Measurements from ENCODE around the gene TEN1. TPM values are rescaled to one million over a fixed set of nuclear protein-coding genes. Genes with fewer than 3 reads are reported as not detected.
"Not testable (repeated sequence)": the region's sequence is repeated elsewhere in the genome, so short reads cannot be mapped to it uniquely, and the experiment has no call there.

Gene TEN1
- polyA plus RNA-seq, 1 donor = 9.9 TPM

DNA sequence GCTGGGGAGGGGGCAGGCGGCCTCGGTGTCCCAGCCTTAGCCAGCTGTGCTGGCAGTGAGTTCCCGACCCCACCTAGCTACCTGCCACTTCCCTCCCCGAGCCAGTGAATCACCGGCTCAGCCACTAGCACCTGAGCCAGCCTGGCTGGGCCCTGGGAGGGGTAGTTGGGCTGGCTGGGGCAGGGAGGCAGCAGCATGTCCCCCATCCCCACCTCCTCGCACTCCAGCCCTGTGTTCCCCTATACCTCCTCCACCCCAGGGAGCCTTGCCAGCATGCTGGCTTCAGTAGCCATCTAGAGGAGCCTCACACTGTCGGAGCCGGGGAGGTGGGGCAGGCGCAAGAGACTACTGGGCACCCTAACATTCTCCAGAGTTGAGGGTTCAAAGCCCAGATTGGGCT, 45.3 kb downstream of the TEN1 start:
- no peak for DNase-seq (ENCODE audit: low read depth)

DNA sequence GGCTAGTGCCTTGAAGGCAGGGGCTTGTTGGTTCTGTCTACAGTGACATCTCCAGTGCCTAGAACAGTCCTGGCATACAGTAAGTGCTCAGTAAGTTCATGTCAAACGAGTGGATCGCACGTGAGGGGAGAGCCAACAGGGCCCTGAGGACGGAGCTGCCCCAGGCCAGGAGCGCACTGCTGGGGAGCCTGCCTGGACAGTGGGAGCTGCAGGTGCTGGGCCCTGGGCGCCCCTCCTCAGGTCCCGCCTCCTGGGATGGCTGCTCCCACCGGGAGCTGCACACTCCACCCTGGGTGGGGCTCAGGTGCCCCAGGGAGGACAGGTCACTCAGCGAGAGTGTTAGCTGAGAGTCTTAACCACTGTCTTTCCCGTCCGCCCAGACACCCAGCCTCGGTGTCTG, 46.3 kb downstream of the TEN1 start:
- no peak for DNase-seq (ENCODE audit: low read depth)

DNA sequence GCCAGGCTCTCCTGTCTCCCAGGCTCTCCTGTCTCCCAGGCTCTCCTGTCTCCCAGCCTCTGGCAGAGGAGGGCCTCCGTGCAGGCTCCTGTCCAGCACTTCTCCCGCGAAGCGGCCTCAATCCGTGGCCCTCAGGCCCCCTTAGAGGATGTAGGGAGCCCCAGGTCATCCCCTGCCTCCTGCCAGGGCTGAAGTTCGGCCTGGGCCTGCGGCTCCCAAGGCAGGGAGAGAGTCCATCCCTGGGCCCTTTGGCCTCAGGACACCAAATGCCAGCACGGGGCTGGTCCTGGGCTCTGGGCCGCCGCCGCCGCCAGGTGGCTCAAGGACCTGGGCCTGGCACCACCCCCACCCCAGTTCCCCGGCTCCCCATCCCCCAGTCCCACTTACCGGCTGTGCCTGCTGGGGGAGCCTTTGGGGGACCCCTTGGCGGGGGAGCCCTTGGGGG, 47.7 kb downstream of the TEN1 start:
- DNase-seq (ENCODE audit: low read depth) = no peak

DNA sequence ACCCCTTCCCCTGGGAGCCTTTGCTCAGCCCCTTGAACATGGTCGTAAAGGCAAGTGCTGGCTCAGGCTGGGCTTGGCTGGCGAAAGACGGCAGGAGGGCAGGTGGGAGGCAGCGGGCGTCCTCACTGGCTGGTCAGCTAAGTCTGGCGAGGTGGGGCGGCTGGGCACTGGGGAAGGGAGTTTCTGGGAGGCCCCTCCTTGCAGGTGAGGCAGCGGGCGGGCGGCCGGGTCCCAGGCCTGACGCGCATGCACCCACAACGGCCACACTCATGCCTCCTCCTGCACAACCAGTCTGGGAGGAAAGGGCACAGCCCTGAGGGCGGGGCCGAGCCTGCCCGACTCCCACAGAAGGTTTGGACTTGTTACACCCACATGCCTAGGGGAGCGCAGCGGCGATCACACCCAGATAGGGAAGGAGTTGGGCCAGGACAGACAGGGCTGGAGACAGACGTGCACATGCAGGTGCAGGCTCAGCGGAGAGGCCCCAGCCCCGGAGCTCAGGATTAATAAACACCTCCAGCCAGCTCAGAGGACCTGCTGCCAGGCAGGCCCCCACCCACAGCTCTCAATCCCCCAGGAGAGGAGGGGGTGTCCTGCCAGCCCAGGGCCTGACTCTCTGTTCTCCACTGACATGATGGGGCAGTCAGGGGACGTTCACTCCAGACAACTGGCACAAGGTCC, 48.3 kb downstream of the TEN1 start, which contains the start of gene EVPL:
TSS of gene EVPL (minus strand) at position 148 of the 681 bp plus-strand sequence. CDS start at position 40, 108 bp downstream.
- no peak for DNase-seq (ENCODE audit: low read depth)

DNA sequence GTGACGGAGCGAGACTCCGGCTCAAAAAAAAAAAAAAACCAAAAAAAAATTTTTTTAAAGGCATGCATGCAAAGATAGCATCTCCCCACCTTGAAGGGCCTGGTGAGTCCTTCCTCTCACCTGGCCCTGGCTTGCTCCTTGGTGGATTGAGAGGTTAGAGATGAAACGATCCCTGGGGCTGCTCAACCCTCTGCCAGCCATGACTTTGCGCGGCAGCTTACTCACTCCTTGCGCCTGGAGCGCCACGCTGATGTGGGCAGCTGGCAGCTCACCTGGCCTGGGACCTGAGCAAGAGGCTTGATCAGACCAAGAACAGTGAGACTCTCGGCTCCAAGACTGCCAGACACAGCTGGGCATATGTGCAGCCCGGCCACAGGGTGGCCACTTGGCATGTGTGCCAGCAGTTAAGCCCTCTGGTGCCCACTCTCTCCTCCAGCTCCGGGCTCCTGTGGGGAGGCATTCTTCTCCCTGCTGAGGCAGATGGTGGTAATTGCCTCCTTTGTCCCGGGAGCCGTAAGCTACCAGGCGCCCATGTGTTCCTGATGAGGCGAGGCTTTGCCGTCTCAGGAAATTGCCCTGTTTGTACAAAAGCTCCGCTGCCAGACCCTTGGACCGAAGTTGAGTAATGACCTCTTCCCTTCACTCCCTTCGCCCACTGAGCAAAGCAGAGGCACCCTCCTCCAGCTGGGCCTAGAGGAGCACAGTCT, 53.2 kb downstream of the TEN1 start:
- DNase-seq (ENCODE audit: low read depth) = no peak

DNA sequence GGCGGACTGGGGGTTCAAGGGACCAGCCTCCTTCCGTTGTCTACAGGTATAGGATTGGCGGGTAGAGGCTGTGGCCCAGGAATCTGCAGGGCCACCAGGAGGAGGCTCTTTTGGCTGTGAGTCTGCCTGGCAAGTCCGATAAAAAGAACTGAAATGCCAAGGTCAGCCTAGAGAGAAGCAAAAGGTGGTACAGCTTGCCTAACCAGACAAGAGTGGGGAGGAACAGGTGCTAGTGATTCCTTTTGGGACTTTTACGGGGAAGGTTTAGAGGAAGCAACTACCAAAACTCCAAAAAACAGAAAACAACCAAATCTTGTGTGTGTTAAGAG, 53.7 kb downstream of the TEN1 start:
- DNase-seq (ENCODE audit: low read depth) = no peak

DNA sequence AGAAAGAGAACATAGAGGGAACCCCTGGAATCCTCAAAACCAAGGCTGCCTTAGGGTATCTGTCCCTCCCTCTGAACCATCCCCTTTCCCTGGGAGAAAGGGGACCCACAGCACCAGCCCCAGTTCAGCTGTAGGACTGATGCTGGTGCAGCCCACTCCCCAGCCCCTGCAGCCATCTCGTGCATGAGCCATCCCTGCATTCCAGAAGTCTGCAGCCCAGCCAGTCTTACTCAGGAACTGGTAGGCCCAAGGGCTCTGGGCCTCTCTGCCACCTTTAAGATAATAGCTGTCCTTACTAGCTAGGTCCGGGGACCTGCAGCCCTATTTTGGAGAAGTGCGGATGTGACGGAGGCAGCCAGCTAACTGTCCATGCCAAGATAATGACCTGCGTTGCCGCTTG, 54.1 kb downstream of the TEN1 start:
- no peak for DNase-seq (ENCODE audit: low read depth)

DNA sequence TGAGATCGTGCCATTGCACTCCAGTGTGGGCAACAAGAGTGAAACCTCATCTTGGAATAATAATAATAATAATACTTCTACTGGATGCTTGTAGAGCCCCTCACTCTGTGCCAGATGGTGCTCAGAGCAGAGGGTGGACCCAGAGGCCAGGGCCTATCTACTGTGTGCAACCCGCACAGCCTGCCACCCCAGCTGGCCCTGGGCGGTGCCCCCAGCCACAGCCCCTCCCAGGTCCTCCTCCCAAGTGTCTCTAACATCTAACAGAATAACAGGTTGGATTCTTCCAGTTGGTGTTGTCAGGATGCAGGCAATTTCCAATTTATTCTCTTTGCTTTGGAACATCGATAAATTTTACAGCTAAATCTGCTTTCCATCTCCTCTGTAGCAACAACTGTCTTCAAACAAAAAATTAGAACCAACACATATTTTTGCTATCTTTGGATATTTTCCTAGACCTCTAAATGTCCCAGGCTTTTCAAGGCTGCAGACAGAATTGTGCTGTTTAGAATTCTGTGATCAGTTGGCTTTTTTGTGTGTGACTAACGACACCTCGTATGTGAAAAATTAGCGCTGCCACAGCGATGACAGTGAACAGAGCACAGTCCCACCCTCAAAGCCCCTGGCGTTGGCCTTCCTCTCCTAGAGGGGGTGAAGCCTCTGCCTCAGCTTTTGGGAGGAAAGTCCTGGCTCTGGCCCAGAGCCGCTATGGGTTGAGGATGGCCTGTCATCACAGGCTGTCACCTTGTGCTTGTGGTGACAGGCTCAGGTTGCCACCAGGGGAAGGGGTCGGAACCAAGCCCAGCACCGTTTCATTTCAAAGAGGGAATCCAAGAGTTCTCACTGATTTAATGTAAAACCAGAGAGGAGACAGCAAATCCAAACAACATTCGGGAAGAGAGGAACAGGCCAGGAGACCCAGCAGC, 55.6 kb downstream of the TEN1 start:
- DNase-seq (ENCODE audit: low read depth) = no peak

DNA sequence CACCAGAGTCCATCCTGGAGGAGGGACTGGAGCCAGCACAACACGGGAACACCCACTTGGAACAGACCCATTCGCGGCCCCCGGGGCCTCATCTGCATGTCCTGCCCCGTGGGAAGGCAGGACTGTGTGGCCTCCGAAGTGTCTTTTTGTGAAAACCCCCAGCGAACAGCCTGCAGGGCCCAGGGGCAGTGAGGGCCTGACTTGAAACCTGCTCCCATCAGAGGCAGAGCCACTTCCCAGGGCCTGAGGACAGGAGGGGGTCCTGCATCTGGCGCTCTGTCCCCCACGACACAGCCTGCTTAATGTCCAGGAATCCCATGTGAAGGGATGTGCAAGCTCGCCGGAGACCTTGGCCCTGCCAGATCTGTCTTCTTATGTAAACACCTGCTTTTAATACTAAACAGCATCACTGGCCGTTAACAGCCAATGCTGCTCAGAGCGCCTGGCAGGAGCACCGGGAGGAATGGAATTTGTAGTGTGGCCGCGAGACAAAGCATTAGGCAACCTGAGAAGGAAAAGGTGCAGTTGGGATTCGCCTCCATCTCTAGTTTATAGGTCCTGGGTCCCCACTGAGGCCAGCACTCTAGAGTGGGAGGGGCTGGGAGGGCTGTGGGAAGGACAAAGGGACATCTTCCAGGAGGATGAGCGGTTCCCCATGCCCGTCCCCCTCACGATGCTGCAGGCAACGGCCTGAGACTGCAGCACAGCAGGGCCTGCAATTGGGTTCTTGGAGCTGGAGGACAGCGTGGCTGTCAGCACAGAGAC, 57.6 kb downstream of the TEN1 start:
- DNase-seq (ENCODE audit: low read depth) = no peak

DNA sequence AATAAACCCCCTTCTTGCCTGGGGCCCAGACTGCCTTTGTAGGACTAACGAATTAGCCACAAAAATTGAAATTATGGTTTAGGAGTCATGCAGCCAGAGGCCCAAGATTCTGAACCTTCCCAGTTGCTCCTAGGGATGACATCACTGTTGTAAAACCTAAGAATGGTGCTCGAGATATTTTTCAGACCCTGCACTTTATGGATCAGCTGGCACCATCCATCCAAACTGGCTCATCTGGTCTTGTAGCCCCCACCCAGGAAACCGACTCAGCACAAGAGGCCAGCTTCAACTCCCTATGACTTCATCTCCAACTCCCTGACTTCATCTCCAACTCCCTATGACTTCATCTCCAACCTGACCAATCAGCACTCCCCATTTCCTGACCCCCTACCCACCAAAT, 59.0 kb downstream of the TEN1 start:
- DNase-seq (ENCODE audit: low read depth) = no peak

DNA sequence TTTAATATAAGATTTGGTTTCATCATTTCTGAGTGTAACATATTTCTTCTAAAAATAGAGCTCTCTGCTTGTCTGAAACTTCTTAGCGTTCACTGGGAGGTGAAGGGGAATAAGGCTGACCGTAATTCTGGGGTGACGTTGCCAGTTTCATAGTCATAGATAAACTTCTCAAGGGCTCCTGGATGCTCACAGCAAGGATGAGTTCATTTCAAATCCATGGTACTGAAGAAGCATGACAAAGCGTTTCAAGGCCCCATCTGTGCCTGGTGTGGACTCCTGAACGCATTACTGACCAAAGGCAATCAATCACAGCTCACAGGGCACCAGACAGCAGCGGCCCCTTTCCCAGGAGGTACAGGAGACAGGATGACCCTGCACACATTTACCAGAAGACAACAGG, 60.1 kb downstream of the TEN1 start:
- no peak for DNase-seq (ENCODE audit: low read depth)

DNA sequence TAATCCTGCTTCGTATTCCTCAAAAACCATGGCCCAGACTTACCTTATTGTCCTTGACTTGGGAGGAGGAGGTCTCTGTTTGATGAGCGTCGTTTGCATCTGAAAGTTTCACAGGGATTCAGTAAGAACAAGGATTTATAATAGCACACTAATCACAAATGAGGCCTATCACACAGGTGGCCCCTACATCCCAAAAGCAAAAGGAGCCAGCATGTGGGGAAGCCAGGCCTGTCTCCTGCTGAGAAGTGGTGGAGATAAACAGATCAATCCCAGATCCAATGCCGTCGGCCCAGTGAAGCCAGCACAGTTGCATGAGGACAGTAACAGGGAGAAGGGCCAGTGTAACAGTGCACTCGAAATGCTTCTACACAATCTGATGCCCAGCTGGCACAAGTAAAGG, 61.3 kb downstream of the TEN1 start:
- no peak for DNase-seq (ENCODE audit: low read depth)

DNA sequence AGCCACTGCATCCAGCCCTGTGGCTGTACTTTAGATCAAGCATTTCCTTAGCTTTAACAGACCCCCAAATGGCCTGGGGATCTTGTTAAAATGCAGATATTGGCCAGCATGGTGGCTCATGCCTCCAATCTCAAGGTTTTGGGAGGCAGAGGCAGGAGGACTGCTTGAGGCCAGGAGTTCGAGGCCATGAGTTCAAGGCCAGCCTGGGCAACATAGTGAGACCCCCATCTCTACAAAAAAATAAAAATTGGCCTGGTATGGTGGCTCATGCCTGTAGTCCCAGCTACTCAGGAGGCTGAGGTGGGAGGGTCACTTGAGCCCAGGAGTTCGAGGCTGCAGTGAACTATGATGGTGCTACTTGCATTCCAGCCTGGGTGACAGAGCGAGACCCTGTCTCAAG, 63.8 kb downstream of the TEN1 start:
- DNase-seq (ENCODE audit: low read depth) = not testable (repeated sequence)

DNA sequence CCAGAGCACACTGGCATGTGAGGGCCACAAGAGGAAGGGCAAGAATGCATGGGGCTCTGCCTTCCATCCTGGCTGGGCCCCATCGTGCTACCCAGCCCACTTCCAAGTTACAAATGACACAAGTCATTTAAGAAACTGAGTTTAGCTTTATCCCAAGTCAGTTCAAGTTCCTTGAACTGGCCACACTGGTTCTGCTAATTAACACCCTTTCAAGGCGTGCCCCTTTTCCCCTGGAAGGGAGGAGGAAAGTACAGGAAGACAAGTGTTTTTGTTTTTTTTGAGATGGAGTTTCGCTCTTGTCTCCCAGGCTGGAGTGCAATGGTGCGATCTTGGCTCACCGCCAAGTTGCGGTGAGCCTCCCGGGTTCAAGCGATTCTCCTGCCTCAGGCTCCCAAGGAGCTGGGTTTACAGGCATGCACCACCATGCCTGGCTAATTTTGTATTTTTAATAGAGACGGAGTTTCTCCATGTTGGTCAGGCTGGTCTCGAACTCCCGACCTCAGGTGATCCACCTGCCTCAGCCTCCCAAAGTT, 65.5 kb downstream of the TEN1 start:
- not testable (repeated sequence) for DNase-seq (ENCODE audit: low read depth)

DNA sequence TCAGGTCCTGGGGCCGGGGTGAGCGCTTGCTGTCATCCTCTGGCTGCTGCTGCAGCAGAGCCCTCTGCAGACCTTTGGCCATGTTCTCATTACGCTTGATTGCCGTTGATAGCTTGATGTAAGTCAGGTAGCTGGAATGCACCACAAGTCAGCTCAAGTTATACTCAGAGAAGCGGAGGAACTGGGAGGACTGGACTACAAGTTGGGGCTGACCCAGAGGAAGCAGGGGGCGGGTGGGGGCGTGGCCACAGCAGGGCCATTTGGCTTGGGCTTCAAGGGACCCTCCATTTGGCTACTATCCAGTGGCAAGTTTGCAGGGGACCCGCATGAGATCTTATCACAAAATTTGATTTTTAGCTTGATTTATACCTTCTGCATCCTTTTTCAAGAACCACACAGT, 67.0 kb downstream of the TEN1 start:
- no peak for DNase-seq (ENCODE audit: low read depth)

DNA sequence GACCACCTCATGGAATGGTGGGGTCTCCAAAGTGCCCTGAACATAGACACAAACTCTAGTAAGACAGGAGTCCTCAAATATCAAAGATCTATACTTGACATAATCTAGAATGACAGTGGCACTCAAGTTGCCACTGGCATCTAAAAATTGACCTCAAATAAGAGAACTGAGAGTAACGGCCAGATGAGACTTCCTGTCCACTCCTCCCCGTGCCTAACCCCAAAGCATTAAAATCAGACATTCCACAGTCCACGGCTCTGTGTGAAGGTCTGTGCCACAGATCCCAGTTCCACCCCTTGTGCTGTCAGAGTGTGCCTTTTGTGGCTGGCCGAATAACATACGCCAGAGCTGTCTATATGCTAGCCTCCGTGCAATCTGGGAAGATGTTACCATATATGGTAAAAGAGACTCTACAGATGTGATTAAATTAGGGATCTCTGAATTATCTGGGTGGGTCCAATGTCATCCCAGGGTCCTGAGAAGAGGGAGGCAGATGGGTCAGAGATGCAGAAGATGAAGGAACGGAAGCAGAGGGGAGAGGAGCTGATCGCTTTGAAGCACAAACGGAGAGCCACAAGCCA, 69.1 kb downstream of the TEN1 start:
- DNase-seq (ENCODE audit: low read depth) = no peak

DNA sequence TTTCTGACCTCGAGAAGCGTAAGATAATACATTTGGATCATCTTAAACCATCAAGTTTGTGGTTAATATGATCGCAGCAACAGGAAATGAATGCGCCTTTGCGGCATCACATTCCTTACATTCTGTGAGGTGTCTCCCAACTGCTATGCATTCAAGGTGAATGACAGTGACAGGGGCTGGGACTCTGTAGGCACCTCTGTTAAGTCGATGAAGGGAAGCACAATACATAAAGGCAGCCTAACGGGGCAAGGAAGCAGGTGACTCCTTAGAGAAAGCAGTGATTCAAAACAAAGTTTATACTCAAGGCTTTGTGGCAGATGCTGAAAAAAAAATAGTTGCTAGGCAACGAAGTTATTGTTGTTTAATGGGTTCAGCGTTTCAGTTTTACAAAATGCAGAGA, 69.7 kb downstream of the TEN1 start:
- DNase-seq (ENCODE audit: low read depth) = no peak

DNA sequence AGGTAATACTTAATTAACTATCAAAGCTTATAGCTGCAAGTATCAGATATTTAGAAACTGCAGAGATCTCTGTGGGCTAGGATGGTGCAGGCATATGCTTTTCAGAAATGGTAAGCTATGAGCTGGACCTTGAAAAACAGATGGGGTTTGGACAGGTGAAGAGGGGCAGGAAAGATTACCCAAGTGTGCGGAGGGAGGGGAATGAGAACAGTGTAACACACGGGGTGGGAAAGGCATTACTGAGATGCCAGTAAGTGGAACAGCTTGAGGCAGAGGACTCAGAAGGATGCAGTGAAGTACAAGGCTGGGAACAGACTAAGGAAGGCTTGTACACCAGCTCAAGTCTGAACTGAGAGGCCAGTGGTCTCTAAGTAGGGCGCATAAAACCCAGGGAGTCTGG, 70.2 kb downstream of the TEN1 start:
- DNase-seq (ENCODE audit: low read depth) = no peak

DNA sequence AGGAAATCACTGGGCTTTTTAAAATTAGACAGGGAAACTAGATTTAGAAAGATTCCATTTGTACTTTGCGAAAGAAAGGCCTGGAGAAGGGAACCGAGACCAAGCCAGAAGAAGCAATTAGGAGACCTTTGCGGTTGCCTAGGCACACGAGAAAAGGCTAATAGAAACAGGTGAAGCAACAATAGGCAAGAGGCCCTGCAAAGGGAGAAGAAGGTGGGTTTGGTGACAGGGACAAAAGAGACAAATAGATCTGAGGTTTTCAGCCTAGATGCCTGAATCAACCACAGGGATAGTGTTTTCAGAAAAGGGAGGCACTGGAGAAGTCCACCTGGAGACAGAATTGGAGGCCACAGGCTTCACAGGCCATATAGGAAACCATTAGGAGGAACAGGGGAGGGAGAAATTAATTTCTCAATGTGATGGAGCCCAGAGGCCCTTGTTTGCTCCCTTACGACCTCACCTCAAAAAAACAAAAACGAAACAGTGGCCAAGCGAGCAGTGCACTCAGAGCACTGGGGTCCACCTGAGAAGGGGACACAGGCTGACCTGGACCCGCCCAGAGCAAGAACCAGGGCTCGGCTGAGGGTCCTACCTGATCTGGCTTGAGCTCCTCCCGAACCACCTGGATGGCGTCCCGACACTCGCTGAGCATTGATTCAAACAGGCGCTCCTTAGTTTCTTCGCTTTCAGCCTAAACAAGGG, 70.9 kb downstream of the TEN1 start:
- no peak for DNase-seq (ENCODE audit: low read depth)
